ENCODE data around the gene NOD1. TPM values are rescaled to one million over a fixed set of nuclear protein-coding genes. Genes with fewer than 3 reads are reported as not detected.
"Not testable (repeated sequence)": the region's sequence is repeated elsewhere in the genome, so short reads cannot be mapped to it uniquely, and the experiment has no call there.

The NOD1 gene
- total RNA-seq, 1 donor from 2014 or later: 4.2 TPM

DNA sequence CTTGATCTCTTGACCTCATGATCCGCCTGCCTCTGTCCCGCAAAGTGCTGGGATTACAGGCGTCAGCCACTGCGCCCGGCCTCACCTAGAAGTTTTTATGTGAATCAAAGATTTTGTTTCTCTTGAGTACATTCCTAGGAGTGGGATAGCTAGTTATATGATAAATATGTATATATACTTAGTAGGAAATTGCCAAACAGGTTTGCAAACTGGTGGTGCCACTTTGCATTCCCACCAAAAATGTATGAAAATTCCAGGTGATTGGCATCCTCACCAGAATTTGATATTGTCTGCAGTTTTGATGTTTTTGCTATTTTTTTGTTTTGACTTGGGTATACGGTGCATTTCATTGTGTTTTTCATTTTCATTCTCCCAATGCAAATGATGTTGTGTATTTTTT, 86.8 kb downstream of the NOD1 start:
- TF ChIP-seq, protein P1, sequence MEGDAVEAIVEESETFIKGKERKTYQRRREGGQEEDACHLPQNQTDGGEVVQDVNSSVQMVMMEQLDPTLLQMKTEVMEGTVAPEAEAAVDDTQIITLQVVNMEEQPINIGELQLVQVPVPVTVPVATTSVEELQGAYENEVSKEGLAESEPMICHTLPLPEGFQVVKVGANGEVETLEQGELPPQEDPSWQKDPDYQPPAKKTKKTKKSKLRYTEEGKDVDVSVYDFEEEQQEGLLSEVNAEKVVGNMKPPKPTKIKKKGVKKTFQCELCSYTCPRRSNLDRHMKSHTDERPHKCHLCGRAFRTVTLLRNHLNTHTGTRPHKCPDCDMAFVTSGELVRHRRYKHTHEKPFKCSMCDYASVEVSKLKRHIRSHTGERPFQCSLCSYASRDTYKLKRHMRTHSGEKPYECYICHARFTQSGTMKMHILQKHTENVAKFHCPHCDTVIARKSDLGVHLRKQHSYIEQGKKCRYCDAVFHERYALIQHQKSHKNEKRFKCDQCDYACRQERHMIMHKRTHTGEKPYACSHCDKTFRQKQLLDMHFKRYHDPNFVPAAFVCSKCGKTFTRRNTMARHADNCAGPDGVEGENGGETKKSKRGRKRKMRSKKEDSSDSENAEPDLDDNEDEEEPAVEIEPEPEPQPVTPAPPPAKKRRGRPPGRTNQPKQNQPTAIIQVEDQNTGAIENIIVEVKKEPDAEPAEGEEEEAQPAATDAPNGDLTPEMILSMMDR (IDR thresholded peaks at IDR 0.05; ENCODE audit: insufficient read depth, low read length, severe bottlenecking): no peak
- FAIRE-seq: no peak
- Histone ChIP-seq H3K4me3 (ENCODE audit: low read depth, low read length) (no peak overlapping the region), H3K36me3 (ENCODE audit: control insufficient read depth, insufficient read depth, low read length) (no peaks in the 10 kb centered on the region), H3K27me3 (ENCODE audit: control insufficient read depth, insufficient read depth, low read length) (no peaks in the 10 kb centered on the region)
- DNase-seq (ENCODE audit: low read depth): no peak

DNA sequence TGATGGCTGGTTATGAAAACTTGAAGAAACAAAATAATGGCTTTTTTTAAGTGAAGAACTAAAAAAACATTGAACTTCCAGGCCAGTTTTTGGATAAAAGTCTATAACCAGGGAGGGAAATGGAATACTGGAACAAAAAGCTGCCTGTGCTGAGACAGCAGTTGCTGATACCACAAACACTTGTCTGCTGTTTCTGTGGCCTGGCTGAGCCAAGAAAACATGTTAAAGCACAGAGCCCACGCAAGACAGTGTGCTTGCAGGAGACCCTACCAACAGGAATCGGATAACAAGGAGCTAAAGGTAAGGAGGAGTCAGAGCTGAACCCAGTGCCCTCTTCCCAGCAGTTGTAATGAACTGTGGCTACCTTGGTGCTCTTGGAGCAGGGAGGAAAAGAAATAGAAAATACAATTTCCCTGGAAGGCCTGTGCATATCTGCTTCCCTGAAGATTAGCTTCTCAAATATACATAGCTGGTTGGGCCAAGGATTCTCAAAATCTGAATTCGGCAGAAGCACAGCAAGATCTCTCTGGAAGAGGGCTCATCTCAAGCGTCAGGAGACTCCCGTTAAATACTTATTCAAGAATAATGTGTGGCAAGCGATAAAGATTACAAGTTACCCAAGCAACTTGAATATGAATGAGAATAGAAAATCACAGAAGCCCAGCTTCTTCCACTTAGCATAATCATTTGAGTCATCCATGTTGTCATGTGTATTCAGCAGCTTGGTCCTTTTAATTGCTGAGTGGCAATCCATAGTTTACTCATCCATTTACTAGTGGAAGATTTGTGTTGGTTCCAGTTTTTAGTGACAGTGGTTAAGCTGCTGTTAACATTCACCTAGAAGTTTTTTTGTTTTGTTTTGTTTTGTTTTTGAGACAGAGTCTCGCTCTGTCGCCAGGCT, 87.6 kb downstream of the NOD1 start:
- DNase-seq (ENCODE audit: low read depth): peak; percentile 18
- TF ChIP-seq, protein P1 (IDR thresholded peaks at IDR 0.05; ENCODE audit: insufficient read depth, low read length, severe bottlenecking): no peak
- FAIRE-seq: peak; percentile 13
- Histone ChIP-seq H3K36me3 (ENCODE audit: control insufficient read depth, insufficient read depth, low read length) (no peaks in the 10 kb centered on the region), H3K4me3 (ENCODE audit: low read depth, low read length) (no peak overlapping the region), H3K27me3 (ENCODE audit: control insufficient read depth, insufficient read depth, low read length) (no peaks in the 10 kb centered on the region)

DNA sequence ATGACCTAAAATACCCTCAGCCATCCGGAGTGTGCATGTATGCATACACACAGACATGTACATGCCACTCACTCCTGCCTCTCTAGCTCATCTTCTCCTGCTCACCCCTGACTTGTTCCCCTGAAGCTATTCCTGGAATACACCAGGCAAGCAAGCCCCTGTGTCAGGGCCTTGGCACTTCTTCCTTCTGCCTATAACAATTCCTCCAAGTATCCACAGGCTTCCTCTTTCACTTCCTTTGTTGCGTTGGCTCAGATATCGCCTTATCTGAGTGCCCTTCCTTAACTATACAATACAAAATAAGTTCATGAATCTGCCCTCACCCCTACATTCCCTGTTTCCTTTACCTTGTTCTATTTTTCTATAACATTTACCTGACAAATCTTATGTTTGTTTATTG, 88.8 kb downstream of the NOD1 start:
- TF ChIP-seq, protein P1 (IDR thresholded peaks at IDR 0.05; ENCODE audit: insufficient read depth, low read length, severe bottlenecking): no peak
- FAIRE-seq (no peak), DNase-seq (ENCODE audit: low read depth) (no peak)
- Histone ChIP-seq H3K4me3 (ENCODE audit: low read depth, low read length) (no peak overlapping the region), H3K27me3 (ENCODE audit: control insufficient read depth, insufficient read depth, low read length) (no peaks in the 10 kb centered on the region), H3K36me3 (ENCODE audit: control insufficient read depth, insufficient read depth, low read length) (no peaks in the 10 kb centered on the region)

DNA sequence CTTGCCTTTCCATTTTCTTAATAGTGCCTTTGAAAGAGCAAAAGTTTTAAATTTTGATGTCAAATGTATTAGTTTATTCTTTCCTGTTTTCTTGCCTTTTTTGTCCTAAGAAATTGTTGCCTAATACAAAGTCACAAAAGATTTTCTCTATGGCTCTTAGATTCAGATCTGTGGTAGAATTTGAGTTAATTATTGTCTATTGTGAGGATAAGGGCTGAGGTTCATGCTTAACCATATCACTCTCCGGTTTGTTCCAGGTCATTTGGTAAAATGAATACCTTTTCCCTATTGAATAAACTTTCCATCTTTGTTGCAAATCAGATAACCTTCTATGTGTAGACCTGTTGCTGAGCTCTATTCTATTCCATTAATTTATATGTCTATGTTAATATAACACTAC, 96.0 kb downstream of the NOD1 start:
- Histone ChIP-seq H3K36me3 (ENCODE audit: control insufficient read depth, insufficient read depth, low read length) (no peaks in the 10 kb centered on the region), H3K27me3 (ENCODE audit: control insufficient read depth, insufficient read depth, low read length) (no peaks in the 10 kb centered on the region), H3K4me3 (ENCODE audit: low read depth, low read length) (no peak overlapping the region)
- TF ChIP-seq, protein P1 (IDR thresholded peaks at IDR 0.05; ENCODE audit: insufficient read depth, low read length, severe bottlenecking): no peak
- no peak for DNase-seq (ENCODE audit: low read depth)
- FAIRE-seq: no peak

DNA sequence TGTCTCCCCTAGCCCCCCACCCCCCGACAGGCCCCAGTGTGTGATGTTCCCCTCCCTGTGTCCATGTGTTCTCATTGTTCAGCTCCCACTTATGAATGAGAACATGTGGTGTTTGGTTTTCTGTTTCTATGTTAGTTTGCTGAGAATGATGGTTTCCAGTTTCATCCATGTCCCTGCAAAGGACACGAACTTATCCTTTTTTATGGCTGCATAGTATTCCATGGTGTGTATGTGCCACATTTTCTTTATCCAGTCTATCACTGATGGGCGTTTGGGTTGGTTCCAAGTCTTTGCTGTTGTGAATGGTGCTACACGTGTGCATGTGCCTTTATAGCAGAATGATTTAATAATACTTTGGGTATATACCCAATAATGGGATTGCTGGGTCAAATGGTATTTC, 97.8 kb downstream of the NOD1 start:
- DNase-seq (ENCODE audit: low read depth); H3K27me3 ChIP-seq (ENCODE audit: control insufficient read depth, insufficient read depth, low read length); H3K4me3 ChIP-seq (ENCODE audit: low read depth, low read length); H3K36me3 ChIP-seq (ENCODE audit: control insufficient read depth, insufficient read depth, low read length); FAIRE-seq: not testable (repeated sequence)

DNA sequence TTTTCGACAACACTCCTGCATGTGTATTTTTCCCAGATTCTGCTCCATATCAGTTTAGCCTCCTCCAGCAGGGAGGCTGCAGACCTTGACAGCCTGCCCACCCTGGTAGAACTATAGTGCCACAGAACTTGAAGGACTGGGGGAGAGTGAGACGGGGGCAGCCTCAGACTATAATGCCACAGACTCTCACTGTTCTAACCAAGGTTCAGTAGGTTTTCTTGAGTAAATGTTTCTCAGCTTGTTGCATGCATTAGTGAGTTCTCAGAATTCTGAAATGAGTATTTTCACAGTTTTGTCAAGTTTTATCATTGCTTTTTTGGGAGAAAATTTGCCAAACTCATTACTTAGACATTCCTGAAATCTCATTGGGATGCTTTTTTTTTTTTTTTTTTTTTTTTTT, 98.3 kb downstream of the NOD1 start:
- DNase-seq (ENCODE audit: low read depth): no peak

More for the DNA sequence above, 98.3 kb downstream of the NOD1 start:
- H3K27me3 ChIP-seq (ENCODE audit: control insufficient read depth, insufficient read depth, low read length): no peaks in the 10 kb centered on the region
- no peak overlapping the region for H3K4me3 ChIP-seq (ENCODE audit: low read depth, low read length)
- H3K36me3 ChIP-seq (ENCODE audit: control insufficient read depth, insufficient read depth, low read length): no peaks in the 10 kb centered on the region
- TF ChIP-seq, protein P1 (IDR thresholded peaks at IDR 0.05; ENCODE audit: insufficient read depth, low read length, severe bottlenecking): no peak
- no peak for FAIRE-seq

Measured in bronchial epithelial cell (primary cell).